Skin of body (tissue), 2 donors: ENCODE data around the gene SERINC5. TPM values are rescaled to one million over a fixed set of nuclear protein-coding genes. Genes with fewer than 3 reads are reported as not detected.
"Not testable (repeated sequence)": the region's sequence is repeated elsewhere in the genome, so short reads cannot be mapped to it uniquely, and the experiment has no call there.

ENCODE experiments used
- DNase-seq: peaks from one replicate; lab custom pipeline; 2025; lab: John Stamatoyannopoulos, UW
- total RNA-seq: library from RNA; depleted of rRNA; stranded (reverse); fragments of >200 nt; gene quantifications from one replicate; pipeline ENCODE4 v1.2.3, GENCODE V29; 2014

SERINC5 gene
- total RNA-seq = 41.2 TPM

DNA sequence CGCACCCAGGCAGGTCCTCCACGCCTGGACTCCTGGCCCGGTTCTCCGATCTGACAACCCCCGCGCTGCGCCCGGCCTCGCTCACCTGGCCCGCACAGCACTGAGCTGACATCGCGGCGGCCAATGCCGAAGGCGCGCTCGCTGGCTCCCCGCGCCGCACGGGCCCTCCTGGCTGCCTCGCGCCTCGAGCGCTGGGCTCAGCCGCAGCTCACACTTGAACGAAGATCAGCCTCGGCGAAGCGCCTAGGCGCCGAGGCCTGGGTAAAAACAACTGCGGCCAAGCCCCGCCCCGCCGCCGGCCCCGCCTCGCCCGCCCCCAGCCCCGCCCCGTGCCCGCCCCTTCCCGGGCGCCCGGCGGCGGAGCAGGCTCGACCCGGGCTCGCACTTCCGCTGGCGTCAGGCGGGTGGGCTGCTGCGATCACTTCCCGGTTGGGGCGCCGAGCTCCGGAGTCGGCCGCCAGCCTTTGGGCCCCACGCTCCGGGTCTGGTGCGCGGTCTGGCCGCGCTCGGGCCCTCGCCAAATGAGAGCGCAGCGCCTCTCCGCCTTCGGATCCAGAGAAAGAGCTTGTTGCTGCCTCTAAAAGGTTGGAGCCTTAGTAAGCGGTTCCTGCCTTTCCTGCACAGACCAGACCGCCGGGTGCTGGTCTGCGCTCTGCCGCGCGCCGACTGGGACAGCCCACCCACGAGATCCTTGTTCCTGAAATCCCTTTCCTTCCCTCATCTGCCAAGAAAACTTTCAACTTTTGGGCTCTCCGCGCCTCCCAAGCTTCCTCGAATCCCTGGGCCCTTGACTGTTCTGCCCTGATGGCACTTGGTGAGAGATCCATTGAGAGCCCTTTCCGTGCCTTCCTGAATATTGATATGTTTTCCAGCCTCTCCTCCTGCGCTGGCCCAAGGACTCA lies at the start of gene SERINC5:
TSS of gene SERINC5 (minus strand) at position 238 of the 902 bp plus-strand sequence. CDS start at position 112, 126 bp downstream.
- DNase-seq = peak; percentile 79

DNA sequence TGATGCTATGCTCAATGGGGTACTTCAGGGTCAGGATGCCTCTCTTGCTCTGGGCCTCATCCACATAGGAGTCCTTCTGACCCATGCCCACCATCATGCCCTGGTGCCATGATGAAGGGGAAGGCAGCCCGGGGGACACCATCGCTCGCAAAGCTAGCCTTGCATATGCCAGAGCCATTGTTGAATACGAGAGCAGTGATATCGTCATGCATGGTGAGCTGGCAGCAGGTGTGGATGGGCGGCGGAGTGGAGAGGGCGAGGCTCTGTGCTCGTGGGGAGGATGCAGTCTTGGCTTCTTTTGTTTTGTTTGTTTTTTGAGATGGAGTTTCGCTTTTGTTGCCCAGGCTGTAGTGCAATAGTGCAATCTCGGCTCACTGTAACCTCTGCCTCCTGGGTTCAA lies 46.8 kb upstream of the SERINC5 start:
- no peak for DNase-seq

DNA sequence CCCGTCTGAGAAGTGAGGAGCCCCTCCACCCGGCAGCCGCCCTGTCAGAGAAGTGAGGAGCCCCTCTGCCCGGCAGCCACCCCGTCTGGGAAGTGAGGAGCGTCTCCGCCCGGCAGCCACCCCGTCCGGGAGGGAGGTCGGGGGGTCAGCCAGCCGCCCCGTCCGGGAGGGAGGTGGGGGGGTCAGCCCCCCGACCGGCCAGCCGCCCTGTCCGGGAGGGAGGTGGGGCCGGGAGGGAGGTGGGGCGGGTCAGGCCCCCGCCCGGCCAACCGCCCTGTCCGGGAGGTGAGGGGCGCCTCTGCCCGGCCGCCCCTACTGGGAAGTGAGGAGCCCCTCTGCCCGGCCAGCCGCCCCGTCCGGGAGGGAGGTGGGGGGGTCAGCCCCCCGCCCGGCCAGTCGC lies 45.5 kb upstream of the SERINC5 start:
- not testable (repeated sequence) for DNase-seq

DNA sequence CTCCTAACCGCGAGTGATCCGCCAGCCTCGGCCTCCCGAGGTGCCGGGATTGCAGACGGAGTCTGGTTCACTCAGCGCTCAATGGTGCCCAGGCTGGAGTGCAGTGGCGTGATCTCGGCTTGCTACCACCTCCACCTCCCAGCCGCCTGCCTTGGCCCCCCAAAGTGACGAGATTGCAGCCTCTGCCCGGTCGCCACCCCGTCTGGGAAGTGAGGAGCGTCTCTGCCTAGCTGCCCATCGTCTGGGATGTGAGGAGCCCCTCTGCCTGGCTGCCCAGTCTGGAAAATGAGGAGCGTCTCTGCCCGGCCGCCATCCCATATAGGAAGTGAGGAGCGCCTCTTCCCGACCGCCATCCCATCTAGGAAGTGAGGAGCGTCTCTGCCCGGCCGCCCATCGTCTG lies 44.9 kb upstream of the SERINC5 start:
- not testable (repeated sequence) for DNase-seq

GRCh38 chr5:80300125-80300524 lies 44.3 kb upstream of the SERINC5 start:
- DNase-seq = no peak

DNA sequence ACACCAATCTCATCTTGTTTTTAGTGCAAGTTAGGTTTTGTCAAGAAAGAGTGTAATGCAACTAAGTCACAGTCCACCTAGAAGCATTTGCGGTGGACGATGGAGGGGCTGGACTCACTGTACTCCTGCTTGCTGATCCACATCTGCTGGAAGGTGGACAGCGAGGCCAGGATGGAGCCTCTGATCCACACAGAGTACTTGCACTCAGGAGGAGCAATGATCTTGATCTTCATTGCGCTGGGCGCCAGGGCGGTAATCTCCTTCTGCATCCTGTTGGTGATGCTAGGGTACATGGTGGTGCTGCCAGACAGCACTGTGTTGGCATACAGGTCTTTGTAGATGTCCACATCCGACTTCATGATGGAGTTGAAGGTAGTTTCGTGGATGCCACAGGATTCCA lies 43.8 kb upstream of the SERINC5 start:
- no peak for DNase-seq

- no peak for DNase-seq
These were observed 40.3 kb upstream of the SERINC5 start for GRCh38 chr5:80296121-80296520.

DNA sequence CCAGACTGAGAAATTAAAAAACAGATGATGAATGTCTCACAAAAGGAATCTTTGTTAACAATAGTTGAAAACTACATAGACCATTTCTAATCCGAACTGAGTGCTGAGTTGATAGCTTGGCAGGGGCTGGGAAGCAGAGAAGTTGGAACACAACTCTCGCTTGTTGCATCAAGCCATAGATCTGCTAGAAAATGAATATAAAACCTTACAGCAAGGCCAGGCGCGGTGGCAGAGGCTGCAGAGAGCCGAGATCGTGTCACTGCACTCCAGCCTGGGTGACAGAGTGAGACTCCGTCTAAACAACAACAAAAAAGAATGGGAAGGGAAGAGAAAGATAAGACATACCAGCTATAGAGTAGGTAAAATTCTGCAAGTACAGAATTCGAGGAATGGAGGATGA lies 35.9 kb upstream of the SERINC5 start:
- no peak for DNase-seq

DNA sequence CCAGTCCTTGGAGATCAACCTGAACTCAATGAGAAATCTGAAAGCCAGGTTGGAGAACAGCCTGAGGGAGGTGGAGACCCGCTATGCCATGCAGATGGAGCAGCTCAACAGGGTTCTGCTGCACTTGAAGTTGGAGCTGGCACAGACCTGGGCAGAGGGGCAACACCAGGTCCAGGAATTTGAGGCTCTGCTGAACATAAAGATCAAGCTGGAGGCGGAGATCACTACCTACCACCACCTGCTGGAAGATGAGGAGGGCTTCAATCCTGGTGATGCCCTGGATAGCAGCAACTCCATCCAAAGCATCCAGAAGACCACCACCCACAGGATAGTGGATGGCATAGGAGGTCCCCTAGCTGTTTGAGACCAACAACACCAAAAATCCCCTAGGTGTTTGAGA lies 33.5 kb upstream of the SERINC5 start:
- no peak for DNase-seq

DNA sequence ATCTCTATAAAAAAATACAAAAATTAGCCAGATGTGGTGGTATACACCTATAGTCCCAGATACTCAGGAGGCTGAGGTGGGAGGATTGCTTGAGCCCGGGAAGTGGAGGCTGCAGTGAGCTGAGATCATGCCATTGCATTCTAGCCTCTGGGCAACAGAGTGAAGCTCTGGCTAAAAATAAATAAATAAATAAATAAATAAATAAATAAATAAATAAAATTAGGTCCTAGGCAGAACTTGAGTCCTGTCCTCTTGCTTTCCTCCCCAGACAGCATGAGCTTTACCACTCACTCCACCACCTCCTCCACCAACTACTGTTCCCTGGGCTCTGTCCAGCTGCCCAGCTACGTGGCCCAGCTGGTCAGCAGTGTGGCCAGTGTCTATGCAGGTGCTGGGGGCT lies 32.3 kb upstream of the SERINC5 start:
- DNase-seq = no peak

GRCh38 chr5:80284720-80285119 lies 28.9 kb upstream of the SERINC5 start:
- DNase-seq = no peak

- DNase-seq = no peak
These were observed 27.5 kb upstream of the SERINC5 start for GRCh38 chr5:80283360-80283759.

GRCh38 chr5:80282054-80282453 lies 26.2 kb upstream of the SERINC5 start:
- no peak for DNase-seq

DNA sequence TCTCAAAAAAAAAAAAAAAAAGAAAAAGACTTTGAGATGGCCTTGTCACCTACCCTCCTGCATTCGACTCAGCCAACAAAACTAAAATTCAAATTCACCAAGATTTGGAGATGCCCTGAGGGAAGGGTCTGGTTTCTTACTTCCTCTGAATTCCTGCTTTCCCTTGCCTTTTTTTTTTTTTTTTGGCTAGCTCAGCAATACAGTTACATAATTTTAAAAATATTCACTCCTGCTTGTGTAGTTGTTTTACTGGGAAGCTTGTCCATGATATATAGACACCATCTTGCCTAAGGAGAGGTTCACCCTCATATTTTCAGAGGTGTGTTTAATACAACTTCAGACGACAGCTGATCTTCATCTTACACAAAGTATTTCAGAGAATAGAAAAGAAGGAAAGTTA lies 21.3 kb upstream of the SERINC5 start:
- no peak for DNase-seq

- no peak for DNase-seq
These were observed 20.3 kb upstream of the SERINC5 start for GRCh38 chr5:80276186-80276585.

DNA sequence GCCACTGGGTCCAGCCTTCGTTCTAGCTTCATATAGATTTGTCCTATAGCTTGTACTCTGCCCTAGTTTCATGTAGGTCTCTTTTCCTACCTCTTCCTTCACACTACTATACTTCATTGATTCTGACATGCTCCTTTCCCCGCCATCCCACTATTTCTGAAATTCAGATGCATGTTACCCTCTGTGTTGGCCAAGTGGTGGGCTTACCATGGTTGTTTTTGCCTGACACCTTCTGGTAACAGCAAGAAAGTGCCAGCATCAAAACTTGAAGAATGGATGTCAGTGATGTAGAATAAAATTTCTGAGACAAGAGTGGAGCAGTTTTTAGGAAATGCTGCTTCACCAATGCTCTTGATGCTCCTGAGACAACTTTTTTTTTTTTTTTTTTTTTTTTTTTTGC lies 19.5 kb upstream of the SERINC5 start:
- DNase-seq = no peak

- not testable (repeated sequence) for DNase-seq
These were observed 14.7 kb upstream of the SERINC5 start for GRCh38 chr5:80270543-80270942.

- no peak for DNase-seq
These were observed 14.2 kb upstream of the SERINC5 start for GRCh38 chr5:80269991-80270438.

- DNase-seq = no peak
These were observed 13.1 kb upstream of the SERINC5 start for GRCh38 chr5:80268916-80269315.

- no peak for DNase-seq
These were observed 10.7 kb upstream of the SERINC5 start for GRCh38 chr5:80266566-80266965.

DNA sequence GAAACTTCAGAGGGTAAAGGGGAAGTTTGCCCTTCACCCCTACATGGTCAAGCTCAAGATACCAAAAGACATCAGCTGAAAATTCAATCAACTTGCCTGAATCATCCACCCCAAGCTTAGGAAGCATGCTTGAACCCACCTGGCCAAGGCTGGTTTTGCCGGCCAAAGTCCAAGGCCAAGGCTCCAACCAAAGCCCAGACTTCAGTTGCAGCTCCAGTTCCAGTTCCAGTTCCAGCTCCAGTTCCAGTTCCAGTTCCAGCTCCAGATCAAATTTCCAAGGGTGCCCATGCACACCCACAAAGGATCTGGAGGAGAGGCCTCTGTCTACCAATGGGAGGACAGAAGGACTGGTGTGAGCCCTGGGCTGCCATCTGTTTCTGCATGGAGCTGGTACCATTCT lies 4.6 kb upstream of the SERINC5 start:
- DNase-seq = no peak

DNA sequence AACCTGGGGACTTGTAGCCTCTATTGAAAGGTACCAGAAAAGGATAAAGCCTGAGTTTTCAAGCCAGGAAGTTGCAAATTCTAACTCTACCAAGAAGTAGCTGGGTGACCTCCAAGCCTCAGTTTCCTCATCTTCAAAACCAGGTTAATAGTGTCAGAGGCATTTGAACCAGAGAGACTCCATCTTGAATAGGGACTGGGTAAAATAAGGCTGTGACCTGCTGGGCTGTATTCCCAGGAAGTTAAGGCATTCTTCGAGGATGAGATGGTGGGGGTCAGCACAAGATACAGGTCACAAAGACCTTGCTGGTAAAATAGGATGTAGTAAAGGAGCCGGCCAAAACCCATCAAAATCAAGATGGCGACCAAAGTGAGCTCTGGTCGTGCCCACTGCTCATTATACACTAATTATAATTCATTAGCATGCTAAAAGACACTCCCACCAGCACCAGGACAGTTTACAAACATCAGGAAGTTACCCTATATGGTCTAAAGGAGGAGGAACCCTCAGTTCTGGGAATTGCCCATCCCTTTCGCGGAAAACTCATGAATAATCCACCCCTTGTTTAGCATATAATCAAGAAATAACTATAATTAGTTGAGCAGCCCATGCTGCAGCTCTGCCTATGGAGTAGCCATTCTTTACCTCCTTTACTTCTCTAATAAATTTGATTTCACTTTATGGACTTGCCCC lies 3.8 kb upstream of the SERINC5 start:
- DNase-seq = no peak

DNA sequence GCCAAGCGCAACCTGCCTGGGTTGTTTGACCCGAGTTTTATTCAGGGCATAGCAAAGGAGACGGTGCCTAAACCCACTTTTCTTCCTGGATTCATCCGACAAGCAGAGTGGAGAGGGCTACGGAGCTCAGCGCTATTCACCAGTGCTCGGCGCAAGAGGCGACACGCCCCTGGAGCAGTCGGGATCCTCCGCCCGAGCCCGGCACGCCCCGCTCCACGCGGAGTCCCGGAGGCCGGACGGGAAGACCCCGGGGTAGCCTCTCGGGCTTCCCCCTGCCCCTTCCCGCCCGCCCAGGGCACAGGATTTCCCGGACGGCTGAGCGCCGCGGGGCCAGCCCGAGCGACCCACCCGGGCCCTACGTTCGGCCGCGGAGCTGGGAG lies 427 bp downstream of the SERINC5 start:
- DNase-seq = peak; percentile 63
